Mesodermal cell (in vitro differentiated cells): ENCODE data around the gene MYO1D.

Source experiments
- H3K27ac ChIP-seq: 2 replicates; pipeline ENCODE4 v1.7.0; 2013; ENCODE audit warnings: mild to moderate bottlenecking, low read depth, low read length, moderate library complexity; ENCODE audit not compliant: severe bottlenecking
- H3K36me3 ChIP-seq: 2 replicates; pipeline ENCODE4 v1.7.1; 2013; ENCODE audit warnings: mild to moderate bottlenecking, low read length, moderate library complexity; ENCODE audit not compliant: control insufficient read depth, insufficient read depth
- H3K4me1 ChIP-seq: one replicate; pipeline ENCODE4 v1.7.1; 2013; ENCODE audit warnings: mild to moderate bottlenecking, low read length; ENCODE audit not compliant: insufficient read depth, control insufficient read depth, poor library complexity, severe bottlenecking
- H3K4me3 ChIP-seq: 2 replicates; pipeline ENCODE4 v1.7.0; 2013; ENCODE audit warnings: low read length, control low read depth, mild to moderate bottlenecking; ENCODE audit not compliant: insufficient read depth, poor library complexity, severe bottlenecking; ENCODE audit errors: extremely low read depth
- H3K9me3 ChIP-seq: 2 replicates; pipeline ENCODE4 v1.7.1; 2013; ENCODE audit warnings: mild to moderate bottlenecking, low read length, moderate library complexity; ENCODE audit not compliant: control insufficient read depth
- WGBS, 2 experiments: methylation state at CpG; one replicate each; pipeline ENCODE4 v1.1.5; 2013; ENCODE audit warnings: missing lambda C conversion rate in 2 of 2; ENCODE audit not compliant: insufficient coverage in 2 of 2; 5-methylcytosine and 5-hydroxymethylcytosine counted together

Gene MYO1D

GRCh38 chr17:32558997-32559650 is 317.8 kb downstream of the MYO1D start:
- WGBS, 2 experiments: 92 to 100% methylated on average over 2 to 3 of the region's 4 CpGs
- Histone ChIP-seq H3K36me3 (no peaks in the 10 kb centered on the region), H3K4me1 (no peaks in the 10 kb centered on the region), H3K27ac (no peak overlapping the region), H3K9me3 (no peaks in the 10 kb centered on the region), H3K4me3 (no peak overlapping the region)

- H3K4me1 ChIP-seq: no peaks in the 10 kb centered on the region
- H3K36me3 ChIP-seq: no peaks in the 10 kb centered on the region
- no peaks in the 10 kb centered on the region for H3K9me3 ChIP-seq
- H3K27ac ChIP-seq: no peak overlapping the region
- WGBS, 2 experiments: 73 to 80% methylated on average over 2 of the region's 6 CpGs
- H3K4me3 ChIP-seq: no peak overlapping the region
Measured at GRCh38 chr17:32558326-32558955, 318.5 kb downstream of the MYO1D start.

- H3K4me3 ChIP-seq: no peak overlapping the region
- H3K36me3 ChIP-seq: no peaks in the 10 kb centered on the region
- H3K9me3 ChIP-seq: no peaks in the 10 kb centered on the region
- peaks cover 4% of the 10 kb centered on the region for H3K4me1 ChIP-seq
- H3K27ac ChIP-seq: no peak overlapping the region
- 95 to 98% methylated on average over 8 to 11 of the region's 12 CpGs for WGBS, 2 experiments
Measured at GRCh38 chr17:32555611-32556310, 321.2 kb downstream of the MYO1D start.

GRCh38 chr17:32553168-32553567 is 323.8 kb downstream of the MYO1D start:
- Histone ChIP-seq H3K4me1 (peaks cover 4% of the 10 kb centered on the region), H3K36me3 (no peaks in the 10 kb centered on the region), H3K4me3 (no peak overlapping the region), H3K9me3 (no peaks in the 10 kb centered on the region), H3K27ac (no peak overlapping the region)
- WGBS, 2 experiments: 83 to 85% methylated on average over 3 of the region's 3 CpGs

- no peak overlapping the region for H3K4me3 ChIP-seq
- H3K4me1 ChIP-seq: peaks cover 4% of the 10 kb centered on the region
- no peak overlapping the region for H3K27ac ChIP-seq
- H3K36me3 ChIP-seq: no peaks in the 10 kb centered on the region
- H3K9me3 ChIP-seq: no peaks in the 10 kb centered on the region
Measured at GRCh38 chr17:32552280-32552679, 324.6 kb downstream of the MYO1D start.

GRCh38 chr17:32551186-32551955 is 325.6 kb downstream of the MYO1D start:
- peaks cover 4% of the 10 kb centered on the region for H3K4me1 ChIP-seq
- H3K36me3 ChIP-seq: no peaks in the 10 kb centered on the region
- H3K9me3 ChIP-seq: no peaks in the 10 kb centered on the region
- 92 to 93% methylated on average over 5 to 7 of the region's 8 CpGs for WGBS, 2 experiments
- H3K27ac ChIP-seq: no peak overlapping the region
- H3K4me3 ChIP-seq: no peak overlapping the region

- Histone ChIP-seq H3K9me3 (no peaks in the 10 kb centered on the region), H3K27ac (no peak overlapping the region), H3K4me3 (no peak overlapping the region), H3K4me1 (peaks cover 4% of the 10 kb centered on the region), H3K36me3 (no peaks in the 10 kb centered on the region)
- WGBS, 2 experiments: 60 to 88% methylated on average over 1 of the region's 3 CpGs
Measured at GRCh38 chr17:32549559-32549958, 327.4 kb downstream of the MYO1D start.

- H3K27ac ChIP-seq: peak overlapping the region; percentile 33
- H3K36me3 ChIP-seq: no peaks in the 10 kb centered on the region
- H3K4me1 ChIP-seq: peaks cover 4% of the 10 kb centered on the region
- WGBS, 2 experiments: 30 to 34% methylated on average over 5 to 7 of the region's 8 CpGs
- H3K9me3 ChIP-seq: no peaks in the 10 kb centered on the region
- H3K4me3 ChIP-seq: no peak overlapping the region
Measured at GRCh38 chr17:32546031-32546444, 330.9 kb downstream of the MYO1D start.

GRCh38 chr17:32542186-32542585 is 334.7 kb downstream of the MYO1D start:
- H3K36me3 ChIP-seq: no peaks in the 10 kb centered on the region
- H3K4me3 ChIP-seq: no peak overlapping the region
- no peak overlapping the region for H3K27ac ChIP-seq
- H3K4me1 ChIP-seq: peaks cover 8% of the 10 kb centered on the region
- 39 to 87% methylated on average over 2 to 5 of the region's 7 CpGs for WGBS, 2 experiments
- H3K9me3 ChIP-seq: peaks cover 4% of the 10 kb centered on the region

GRCh38 chr17:32541640-32542039 is 335.3 kb downstream of the MYO1D start:
- Histone ChIP-seq H3K9me3 (peaks cover 4% of the 10 kb centered on the region), H3K27ac (no peak overlapping the region), H3K36me3 (no peaks in the 10 kb centered on the region), H3K4me3 (no peak overlapping the region), H3K4me1 (peaks cover 14% of the 10 kb centered on the region)
- WGBS, 2 experiments: 54 to 62% methylated on average over 4 to 5 of the region's 5 CpGs
